ENCODE measurements around the gene SERPINA9.
"Not testable (repeated sequence)": the region's sequence is repeated elsewhere in the genome, so short reads cannot be mapped to it uniquely, and the experiment has no call there.

SERPINA9 gene

DNA sequence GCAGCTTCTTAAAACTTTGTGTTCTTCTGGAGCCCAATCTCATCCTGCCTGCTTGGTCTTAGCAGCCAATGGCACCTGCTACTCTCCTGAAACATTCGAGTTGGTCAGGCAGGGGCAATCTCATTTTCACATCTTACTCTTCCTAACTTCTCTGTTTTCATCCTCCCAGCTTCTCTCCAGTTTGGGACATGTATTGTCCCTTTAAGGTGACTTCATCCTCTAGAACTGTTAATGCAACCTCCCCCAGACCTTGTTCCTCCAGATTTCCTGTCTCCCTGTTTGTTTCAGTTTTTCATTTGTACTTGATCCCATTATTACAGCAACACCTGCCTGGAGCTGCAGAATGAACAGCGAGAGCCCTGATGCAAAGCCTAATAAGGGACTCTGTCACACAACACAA, 54.7 kb downstream of the SERPINA9 start:
- DNase-seq: no peak

DNA sequence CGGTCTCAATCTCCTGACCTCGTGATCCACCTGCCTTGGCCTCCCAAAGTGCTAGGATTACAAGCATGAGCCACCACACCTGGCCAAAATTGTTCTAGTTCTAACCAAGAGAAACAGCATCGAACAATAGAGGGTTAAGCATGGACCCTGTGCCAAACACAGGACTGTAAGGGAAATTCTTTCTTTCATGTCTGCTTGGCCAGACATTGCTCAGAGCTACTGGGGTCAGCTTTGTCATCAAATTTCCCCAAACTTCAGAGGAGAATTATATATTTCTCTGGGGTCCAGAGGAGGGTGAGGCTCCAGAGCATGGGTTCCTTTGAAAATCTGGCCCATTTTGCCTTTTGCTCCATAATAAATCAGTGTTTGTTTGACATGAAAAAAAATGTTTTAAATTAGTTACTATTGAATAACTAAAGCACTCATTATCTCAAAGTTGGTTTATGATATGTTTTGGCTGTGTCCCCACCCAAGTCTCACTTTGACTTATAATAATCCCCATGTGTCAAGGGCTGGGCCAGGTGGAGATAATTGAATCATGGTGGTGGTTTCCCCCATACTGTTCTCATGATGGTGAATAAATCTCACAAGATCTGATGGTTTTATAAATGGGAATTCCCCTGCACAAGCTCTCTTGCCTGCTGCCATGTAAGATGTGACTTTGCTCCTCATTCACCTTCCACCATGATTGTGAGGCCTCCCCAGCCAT, 58.3 kb downstream of the SERPINA9 start:
- DNase-seq: not testable (repeated sequence)
